HL-60 (cell line): ENCODE measurements around the gene CMTM1.

ENCODE experiments used
- CTCF ChIP-seq: IDR thresholded peaks from one replicate; pipeline ENCODE4 v1.5.1; 2011; ENCODE audit warnings: low read length, control low read depth, inconsistent platforms; ENCODE audit not compliant: insufficient read depth
- GABPA ChIP-seq: IDR thresholded peaks from 2 replicates; pipeline ENCODE4 v1.6.1; 2012; ENCODE audit warnings: low read depth
- POLR2AphosphoS5 ChIP-seq: IDR thresholded peaks from 2 replicates; pipeline ENCODE4 v1.6.1; 2012; ENCODE audit warnings: low read depth
- REST ChIP-seq: IDR thresholded peaks from 2 replicates; pipeline ENCODE4 v1.6.1; 2012; ENCODE audit warnings: low read depth; ENCODE audit not compliant: insufficient replicate concordance
- SPI1 ChIP-seq: IDR thresholded peaks from 2 replicates; pipeline ENCODE4 v1.6.1; 2012; ENCODE audit warnings: low read depth, mild to moderate bottlenecking, borderline replicate concordance

- TF ChIP-seq CTCF (no peak), POLR2AphosphoS5 (no peak), REST (no peak), SPI1 (no peak), GABPA (no peak)
These were observed 24.6 kb upstream of the CMTM1 start for GRCh38 chr16:66541388-66542355.
